ENCODE results near the gene RBM47. TPM values are rescaled to one million over a fixed set of nuclear protein-coding genes. Genes with fewer than 3 reads are reported as not detected.

The RBM47 gene
- total RNA-seq, 1 experiment from 2014 or later = 0.13 TPM

- no peaks in the 10 kb centered on the region for H3K4me1 ChIP-seq (replicated peaks)
- no peaks in the 10 kb centered on the region for H3K27me3 ChIP-seq (replicated peaks)
- no peak for DNase-seq (ENCODE audit: low read depth in 1 of 2, low spot score in 2 of 2)
- H3K27ac ChIP-seq = no peak overlapping the region
- no peak overlapping the region for H3K4me3 ChIP-seq
- no peaks in the 10 kb centered on the region for H3K36me3 ChIP-seq
- H3K9me3 ChIP-seq (replicated peaks) = no peaks in the 10 kb centered on the region
These were observed 115.1 kb downstream of the RBM47 start for GRCh38 chr4:40514497-40514951.

- Histone ChIP-seq H3K27me3 (replicated peaks) (no peaks in the 10 kb centered on the region), H3K36me3 (no peaks in the 10 kb centered on the region), H3K9me3 (replicated peaks) (no peaks in the 10 kb centered on the region), H3K27ac (no peak overlapping the region), H3K4me1 (replicated peaks) (no peaks in the 10 kb centered on the region), H3K4me3 (no peak overlapping the region)
- DNase-seq (ENCODE audit: low read depth in 1 of 2, low spot score in 2 of 2) = no peak
These were observed 118.5 kb downstream of the RBM47 start for GRCh38 chr4:40511036-40511614.

- no peaks in the 10 kb centered on the region for H3K9me3 ChIP-seq (replicated peaks)
- H3K27ac ChIP-seq = no peak overlapping the region
- H3K36me3 ChIP-seq = no peaks in the 10 kb centered on the region
- H3K4me1 ChIP-seq (replicated peaks) = no peaks in the 10 kb centered on the region
- H3K27me3 ChIP-seq (replicated peaks) = no peaks in the 10 kb centered on the region
- no peak overlapping the region for H3K4me3 ChIP-seq
- DNase-seq (ENCODE audit: low read depth in 1 of 2, low spot score in 2 of 2) = no peak
These were observed 121.7 kb downstream of the RBM47 start for GRCh38 chr4:40507977-40508376.

- Histone ChIP-seq H3K36me3 (no peaks in the 10 kb centered on the region), H3K4me1 (replicated peaks) (no peaks in the 10 kb centered on the region), H3K9me3 (replicated peaks) (no peaks in the 10 kb centered on the region), H3K27me3 (replicated peaks) (no peaks in the 10 kb centered on the region), H3K27ac (no peak overlapping the region), H3K4me3 (no peak overlapping the region)
- DNase-seq (ENCODE audit: low read depth in 1 of 2, low spot score in 2 of 2) = no peak
These were observed 123.2 kb downstream of the RBM47 start for GRCh38 chr4:40506492-40506891.

GRCh38 chr4:40506066-40506465 lies 123.6 kb downstream of the RBM47 start:
- no peaks in the 10 kb centered on the region for H3K36me3 ChIP-seq
- no peak for DNase-seq (ENCODE audit: low read depth in 1 of 2, low spot score in 2 of 2)
- H3K4me1 ChIP-seq (replicated peaks) = no peaks in the 10 kb centered on the region
- H3K27me3 ChIP-seq (replicated peaks) = no peaks in the 10 kb centered on the region
- H3K4me3 ChIP-seq = no peak overlapping the region
- H3K27ac ChIP-seq = no peak overlapping the region
- no peaks in the 10 kb centered on the region for H3K9me3 ChIP-seq (replicated peaks)

GRCh38 chr4:40502934-40503333 lies 126.7 kb downstream of the RBM47 start:
- H3K9me3 ChIP-seq (replicated peaks) = no peaks in the 10 kb centered on the region
- no peaks in the 10 kb centered on the region for H3K27me3 ChIP-seq (replicated peaks)
- no peak for DNase-seq (ENCODE audit: low read depth in 1 of 2, low spot score in 2 of 2)
- no peak overlapping the region for H3K27ac ChIP-seq
- no peaks in the 10 kb centered on the region for H3K36me3 ChIP-seq
- no peak overlapping the region for H3K4me3 ChIP-seq
- no peaks in the 10 kb centered on the region for H3K4me1 ChIP-seq (replicated peaks)

- no peak overlapping the region for H3K4me3 ChIP-seq
- H3K27ac ChIP-seq = no peak overlapping the region
- H3K4me1 ChIP-seq (replicated peaks) = no peaks in the 10 kb centered on the region
- H3K27me3 ChIP-seq (replicated peaks) = no peaks in the 10 kb centered on the region
- H3K36me3 ChIP-seq = no peaks in the 10 kb centered on the region
- H3K9me3 ChIP-seq (replicated peaks) = no peaks in the 10 kb centered on the region
- no peak for DNase-seq (ENCODE audit: low read depth in 1 of 2, low spot score in 2 of 2)
These were observed 127.4 kb downstream of the RBM47 start for GRCh38 chr4:40502220-40502619.

GRCh38 chr4:40500781-40501180 lies 128.9 kb downstream of the RBM47 start:
- H3K9me3 ChIP-seq (replicated peaks) = no peaks in the 10 kb centered on the region
- no peaks in the 10 kb centered on the region for H3K36me3 ChIP-seq
- H3K27me3 ChIP-seq (replicated peaks) = no peaks in the 10 kb centered on the region
- H3K4me3 ChIP-seq = no peak overlapping the region
- no peak for DNase-seq (ENCODE audit: low read depth in 1 of 2, low spot score in 2 of 2)
- H3K4me1 ChIP-seq (replicated peaks) = no peaks in the 10 kb centered on the region
- no peak overlapping the region for H3K27ac ChIP-seq

GRCh38 chr4:40493160-40493559 lies 136.5 kb downstream of the RBM47 start:
- Histone ChIP-seq H3K27me3 (replicated peaks) (no peaks in the 10 kb centered on the region), H3K4me1 (replicated peaks) (no peaks in the 10 kb centered on the region), H3K36me3 (no peaks in the 10 kb centered on the region), H3K27ac (no peak overlapping the region), H3K4me3 (no peak overlapping the region), H3K9me3 (replicated peaks) (no peaks in the 10 kb centered on the region)
- DNase-seq (ENCODE audit: low read depth in 1 of 2, low spot score in 2 of 2) = no peak

- H3K27me3 ChIP-seq (replicated peaks) = no peaks in the 10 kb centered on the region
- no peak for DNase-seq (ENCODE audit: low read depth in 1 of 2, low spot score in 2 of 2)
- H3K36me3 ChIP-seq = no peaks in the 10 kb centered on the region
- H3K4me1 ChIP-seq (replicated peaks) = no peaks in the 10 kb centered on the region
- no peaks in the 10 kb centered on the region for H3K9me3 ChIP-seq (replicated peaks)
- no peak overlapping the region for H3K27ac ChIP-seq
- H3K4me3 ChIP-seq = no peak overlapping the region
These were observed 137.0 kb downstream of the RBM47 start for GRCh38 chr4:40492691-40493090.

- no peaks in the 10 kb centered on the region for H3K4me1 ChIP-seq (replicated peaks)
- no peaks in the 10 kb centered on the region for H3K27me3 ChIP-seq (replicated peaks)
- no peaks in the 10 kb centered on the region for H3K36me3 ChIP-seq
- H3K27ac ChIP-seq = no peak overlapping the region
- no peak overlapping the region for H3K4me3 ChIP-seq
- no peaks in the 10 kb centered on the region for H3K9me3 ChIP-seq (replicated peaks)
- DNase-seq (ENCODE audit: low read depth in 1 of 2, low spot score in 2 of 2) = no peak
These were observed 139.2 kb downstream of the RBM47 start for GRCh38 chr4:40490481-40490880.

GRCh38 chr4:40489961-40490360 lies 139.7 kb downstream of the RBM47 start:
- Histone ChIP-seq H3K27me3 (replicated peaks) (no peaks in the 10 kb centered on the region), H3K4me1 (replicated peaks) (no peaks in the 10 kb centered on the region), H3K27ac (no peak overlapping the region), H3K4me3 (no peak overlapping the region), H3K36me3 (no peaks in the 10 kb centered on the region), H3K9me3 (replicated peaks) (no peaks in the 10 kb centered on the region)
- DNase-seq (ENCODE audit: low read depth in 1 of 2, low spot score in 2 of 2) = no peak

GRCh38 chr4:40486534-40486933 lies 143.1 kb downstream of the RBM47 start:
- Histone ChIP-seq H3K9me3 (replicated peaks) (no peaks in the 10 kb centered on the region), H3K27me3 (replicated peaks) (no peaks in the 10 kb centered on the region), H3K27ac (no peak overlapping the region), H3K36me3 (no peaks in the 10 kb centered on the region), H3K4me3 (no peak overlapping the region), H3K4me1 (replicated peaks) (no peaks in the 10 kb centered on the region)
- DNase-seq (ENCODE audit: low read depth in 1 of 2, low spot score in 2 of 2) = no peak

- H3K27me3 ChIP-seq (replicated peaks) = no peaks in the 10 kb centered on the region
- H3K4me3 ChIP-seq = no peak overlapping the region
- no peak for DNase-seq (ENCODE audit: low read depth in 1 of 2, low spot score in 2 of 2)
- no peaks in the 10 kb centered on the region for H3K4me1 ChIP-seq (replicated peaks)
- no peaks in the 10 kb centered on the region for H3K9me3 ChIP-seq (replicated peaks)
- no peaks in the 10 kb centered on the region for H3K36me3 ChIP-seq
- H3K27ac ChIP-seq = no peak overlapping the region
These were observed 145.1 kb downstream of the RBM47 start for GRCh38 chr4:40484346-40485090.

Measured in SJSA1 (cell line).